Mesodermal cell (in vitro differentiated cells): ENCODE measurements around the gene MACC1.
"Not testable (repeated sequence)": the region's sequence is repeated elsewhere in the genome, so short reads cannot be mapped to it uniquely, and the experiment has no call there.

Source experiments
- H3K27ac ChIP-seq: 2 replicates; pipeline ENCODE4 v1.7.0; 2013; ENCODE audit warnings: mild to moderate bottlenecking, low read depth, low read length, moderate library complexity; ENCODE audit not compliant: severe bottlenecking
- H3K36me3 ChIP-seq: 2 replicates; pipeline ENCODE4 v1.7.1; 2013; ENCODE audit warnings: mild to moderate bottlenecking, low read length, moderate library complexity; ENCODE audit not compliant: control insufficient read depth, insufficient read depth
- H3K4me1 ChIP-seq: one replicate; pipeline ENCODE4 v1.7.1; 2013; ENCODE audit warnings: mild to moderate bottlenecking, low read length; ENCODE audit not compliant: insufficient read depth, control insufficient read depth, poor library complexity, severe bottlenecking
- H3K4me3 ChIP-seq: 2 replicates; pipeline ENCODE4 v1.7.0; 2013; ENCODE audit warnings: low read length, control low read depth, mild to moderate bottlenecking; ENCODE audit not compliant: insufficient read depth, poor library complexity, severe bottlenecking; ENCODE audit errors: extremely low read depth
- H3K9me3 ChIP-seq: 2 replicates; pipeline ENCODE4 v1.7.1; 2013; ENCODE audit warnings: mild to moderate bottlenecking, low read length, moderate library complexity; ENCODE audit not compliant: control insufficient read depth
- WGBS, 2 experiments: methylation state at CpG; one replicate each; pipeline ENCODE4 v1.1.5; 2013; ENCODE audit warnings: missing lambda C conversion rate in 2 of 2; ENCODE audit not compliant: insufficient coverage in 2 of 2; 5-methylcytosine and 5-hydroxymethylcytosine counted together

MACC1 gene

GRCh38 chr7:20207811-20208210 lies 9.4 kb downstream of the MACC1 start:
- H3K4me1 ChIP-seq, H3K4me3 ChIP-seq, H3K27ac ChIP-seq, H3K36me3 ChIP-seq: not testable (repeated sequence)
- peaks cover 19% of the 10 kb centered on the region for H3K9me3 ChIP-seq
- 96 to 100% methylated on average over 1 to 2 of the region's 2 CpGs for whole genome bisulfite sequencing, 2 experiments

GRCh38 chr7:20206104-20206896 lies 10.9 kb downstream of the MACC1 start:
- H3K36me3 ChIP-seq, result no peaks in the 10 kb centered on the region
- H3K4me1 ChIP-seq, result peaks cover under 1% of the 10 kb centered on the region
- H3K4me3 ChIP-seq, result no peak overlapping the region
- 76 to 100% methylated on average over 2 of the region's 2 CpGs for WGBS, 2 experiments
- H3K9me3 ChIP-seq, result peaks cover 19% of the 10 kb centered on the region
- no peak overlapping the region for H3K27ac ChIP-seq

- 100% methylated on average over 2 of the region's 4 CpGs; no CpG with 5 or more reads in 1 of the 2 experiments for WGBS, 2 experiments
- peaks cover 6% of the 10 kb centered on the region for H3K9me3 ChIP-seq
Measured at GRCh38 chr7:20203316-20203715, 13.9 kb downstream of the MACC1 start.

GRCh38 chr7:20201380-20201779 lies 15.8 kb downstream of the MACC1 start:
- WGBS, 2 experiments, result 55 to 71% methylated on average over 2 to 3 of the region's 3 CpGs
- no peaks in the 10 kb centered on the region for H3K9me3 ChIP-seq
- no peak overlapping the region for H3K27ac ChIP-seq

More at GRCh38 chr7:20203316-20203715, 13.9 kb downstream of the MACC1 start:
- peaks cover 8% of the 10 kb centered on the region for H3K4me1 ChIP-seq
- no peaks in the 10 kb centered on the region for H3K36me3 ChIP-seq
- no peak overlapping the region for H3K27ac ChIP-seq
- no peak overlapping the region for H3K4me3 ChIP-seq

GRCh38 chr7:20200971-20201370 lies 16.2 kb downstream of the MACC1 start:
- Histone ChIP-seq H3K4me3 (no peak overlapping the region), H3K9me3 (no peaks in the 10 kb centered on the region), H3K4me1 (peaks cover 8% of the 10 kb centered on the region), H3K27ac (no peak overlapping the region), H3K36me3 (no peaks in the 10 kb centered on the region)

More at GRCh38 chr7:20201380-20201779, 15.8 kb downstream of the MACC1 start:
- peaks cover 8% of the 10 kb centered on the region for H3K4me1 ChIP-seq
- H3K4me3 ChIP-seq, result no peak overlapping the region
- H3K36me3 ChIP-seq, result no peaks in the 10 kb centered on the region

- WGBS, 2 experiments, result 90 to 100% methylated on average over 2 of the region's 3 CpGs
- Histone ChIP-seq H3K27ac (no peak overlapping the region), H3K36me3 (no peaks in the 10 kb centered on the region), H3K4me1 (peaks cover 8% of the 10 kb centered on the region), H3K9me3 (no peaks in the 10 kb centered on the region), H3K4me3 (no peak overlapping the region)
Measured at GRCh38 chr7:20200361-20200760, 16.8 kb downstream of the MACC1 start.

GRCh38 chr7:20199015-20199737 lies 18.0 kb downstream of the MACC1 start:
- Histone ChIP-seq H3K4me1 (peaks cover 8% of the 10 kb centered on the region), H3K4me3 (no peak overlapping the region), H3K9me3 (no peaks in the 10 kb centered on the region), H3K36me3 (no peaks in the 10 kb centered on the region), H3K27ac (no peak overlapping the region)
- WGBS, 2 experiments, result no CpG with 5 or more reads among the region's 2 CpGs

GRCh38 chr7:20198260-20198659 lies 18.9 kb downstream of the MACC1 start:
- no CpG with 5 or more reads among the region's 1 CpG for WGBS, 2 experiments
- no peaks in the 10 kb centered on the region for H3K36me3 ChIP-seq
- H3K4me3 ChIP-seq, result no peak overlapping the region
- H3K27ac ChIP-seq, result no peak overlapping the region
- H3K9me3 ChIP-seq, result no peaks in the 10 kb centered on the region
- H3K4me1 ChIP-seq, result peaks cover 8% of the 10 kb centered on the region

- Histone ChIP-seq H3K27ac (no peak overlapping the region), H3K4me1 (peaks cover 8% of the 10 kb centered on the region), H3K9me3 (no peaks in the 10 kb centered on the region), H3K36me3 (no peaks in the 10 kb centered on the region), H3K4me3 (no peak overlapping the region)
Measured at GRCh38 chr7:20197837-20198236, 19.3 kb downstream of the MACC1 start.

- Histone ChIP-seq H3K9me3 (no peaks in the 10 kb centered on the region), H3K27ac (no peak overlapping the region)
- 100% methylated on average over 2 of the region's 4 CpGs; no CpG with 5 or more reads in 1 of the 2 experiments for WGBS, 2 experiments
Measured at GRCh38 chr7:20197125-20197748, 19.9 kb downstream of the MACC1 start.

More at GRCh38 chr7:20197125-20197748, 19.9 kb downstream of the MACC1 start:
- H3K4me3 ChIP-seq, result no peak overlapping the region
- no peaks in the 10 kb centered on the region for H3K36me3 ChIP-seq
- peaks cover 8% of the 10 kb centered on the region for H3K4me1 ChIP-seq
